HG02852 (cell line): Measurements from ENCODE around the gene CCR3.
"Not testable (repeated sequence)": the region's sequence is repeated elsewhere in the genome, so short reads cannot be mapped to it uniquely, and the experiment has no call there.

Experiments used
- ATAC-seq: cut with Tn5 transposase; IDR thresholded peaks from one replicate; pipeline ENCODE4 v1.9.1; 2021; ENCODE audit warnings: mild to moderate bottlenecking, moderate library complexity; ENCODE audit not compliant: unreplicated experiment

CCR3 gene

GRCh38 chr3:46242120-46242519 is at the start of gene CCR3:
Gene CCR3, plus strand, starts transcription at chr3:46242460. Its CDS starts 22,699 bp downstream, at chr3:46265159.
- ATAC-seq: peak; percentile 47

DNA sequence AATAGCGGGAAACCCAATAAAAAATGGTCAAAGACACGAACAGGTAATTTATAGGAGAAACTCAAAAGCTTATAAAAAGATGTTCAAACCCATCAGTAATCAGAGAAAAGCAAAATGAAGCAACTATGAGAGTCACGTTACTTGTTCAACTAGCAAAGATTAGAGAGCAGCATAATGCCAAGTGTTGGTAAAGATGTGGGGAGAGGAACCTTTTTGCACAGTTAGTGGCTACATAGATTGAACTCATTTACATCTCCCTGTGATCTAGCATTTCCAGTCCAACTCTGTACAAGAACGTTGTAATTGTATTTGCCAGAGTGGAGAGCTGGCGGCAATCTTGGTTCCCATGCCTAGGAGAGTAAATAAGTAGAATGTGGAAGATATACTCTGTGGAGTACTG is 49.3 kb upstream of the CCR3 start:
- no peak for ATAC-seq

DNA sequence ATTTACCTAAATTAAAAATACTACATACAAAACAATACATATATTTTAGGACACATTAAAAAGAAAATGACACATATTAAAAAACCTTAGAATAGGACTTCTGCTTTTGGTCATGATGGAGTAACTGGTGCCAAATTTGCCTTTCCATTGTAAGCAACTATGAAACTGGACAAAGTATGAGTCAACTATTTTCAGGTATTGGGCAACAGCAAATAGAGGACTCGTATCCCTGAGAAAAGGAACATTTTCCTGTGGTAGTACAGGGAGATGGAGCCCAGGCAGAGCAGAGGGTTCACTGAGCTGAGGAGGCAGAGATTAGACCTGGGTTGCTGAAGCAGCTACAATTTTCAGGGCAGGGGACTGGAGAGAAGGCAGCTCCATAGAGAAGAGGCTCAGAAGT is 48.8 kb upstream of the CCR3 start:
- no peak for ATAC-seq

GRCh38 chr3:46194868-46195553 is 47.2 kb upstream of the CCR3 start:
- no peak for ATAC-seq

DNA sequence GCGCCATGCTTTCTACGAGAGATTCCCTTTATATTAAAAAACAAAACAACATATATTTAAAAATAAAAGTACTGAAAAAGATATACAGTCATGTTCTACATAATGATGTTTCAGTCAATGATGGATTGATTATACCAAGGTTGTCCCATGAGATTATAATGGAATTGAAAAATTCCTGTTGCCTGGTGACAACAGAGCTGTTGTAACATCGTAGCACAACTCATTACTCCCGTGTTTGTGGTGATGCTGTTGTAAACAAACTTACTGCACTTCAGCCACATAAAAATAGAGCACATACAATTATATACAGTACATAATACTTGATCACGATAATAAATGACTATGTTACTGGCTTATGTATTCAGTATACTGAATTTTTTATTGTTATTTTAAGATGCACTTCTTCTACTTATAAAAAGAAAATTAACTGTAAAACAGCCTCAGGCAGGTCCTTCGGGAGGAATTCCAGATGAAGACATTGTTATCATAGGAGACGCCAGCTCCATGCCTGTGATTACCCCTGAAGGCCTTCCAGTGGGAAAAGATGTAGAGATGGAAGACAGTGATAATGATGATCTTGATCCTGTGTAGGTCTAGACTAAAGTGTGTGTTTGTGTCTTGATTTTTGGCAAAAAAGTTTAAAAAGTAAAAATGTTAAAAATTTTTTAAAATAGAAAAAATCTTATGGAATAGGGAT is 45.9 kb upstream of the CCR3 start:
- no peak for ATAC-seq

- ATAC-seq: no peak
These were observed 42.0 kb upstream of the CCR3 start for GRCh38 chr3:46200211-46200610.

- ATAC-seq: no peak
These were observed 41.5 kb upstream of the CCR3 start for GRCh38 chr3:46200790-46201189.

DNA sequence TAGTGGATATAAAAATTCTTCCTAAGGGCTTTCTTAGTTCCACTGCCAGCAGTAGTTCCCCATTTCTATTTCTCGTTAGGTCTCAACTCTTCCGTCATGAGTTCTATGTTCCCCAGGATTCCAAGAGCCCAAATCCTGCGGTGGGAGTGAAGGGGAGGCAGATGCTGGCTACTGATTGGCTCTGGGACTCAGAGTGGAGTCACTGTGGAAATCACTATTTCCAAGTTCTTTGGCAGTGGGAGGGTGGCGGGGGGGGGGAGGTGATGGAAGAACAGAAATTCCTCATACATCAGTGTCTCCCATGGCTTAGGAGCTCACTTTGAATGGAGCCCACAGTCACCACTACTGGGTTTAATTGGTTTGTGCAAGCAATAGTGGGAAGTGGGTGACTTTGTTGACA is 39.7 kb upstream of the CCR3 start:
- no peak for ATAC-seq

GRCh38 chr3:46203681-46204080 is 38.6 kb upstream of the CCR3 start:
- ATAC-seq: no peak

- ATAC-seq: no peak
These were observed 36.8 kb upstream of the CCR3 start for GRCh38 chr3:46205286-46205960.

- ATAC-seq: no peak
These were observed 35.8 kb upstream of the CCR3 start for GRCh38 chr3:46206282-46207015.

DNA sequence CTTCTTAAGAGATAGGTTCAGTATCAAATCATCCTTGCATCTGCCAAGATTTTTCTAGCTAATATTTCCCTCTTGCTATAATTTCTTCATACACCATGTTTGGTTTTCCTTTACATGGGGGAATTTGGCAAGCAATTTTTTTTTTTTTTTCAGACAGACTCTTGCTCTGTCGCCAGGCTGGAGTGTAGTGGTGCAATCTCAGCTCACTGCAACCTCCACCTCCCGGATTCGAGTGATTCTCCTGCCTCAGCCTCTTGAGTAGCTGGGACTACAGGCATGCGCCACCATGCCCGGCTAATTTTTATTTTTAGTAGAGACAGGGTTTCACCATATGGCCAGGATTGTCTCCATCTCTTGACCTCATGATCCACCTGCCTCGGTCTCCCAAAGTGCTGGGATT is 34.7 kb upstream of the CCR3 start:
- ATAC-seq: not testable (repeated sequence)

DNA sequence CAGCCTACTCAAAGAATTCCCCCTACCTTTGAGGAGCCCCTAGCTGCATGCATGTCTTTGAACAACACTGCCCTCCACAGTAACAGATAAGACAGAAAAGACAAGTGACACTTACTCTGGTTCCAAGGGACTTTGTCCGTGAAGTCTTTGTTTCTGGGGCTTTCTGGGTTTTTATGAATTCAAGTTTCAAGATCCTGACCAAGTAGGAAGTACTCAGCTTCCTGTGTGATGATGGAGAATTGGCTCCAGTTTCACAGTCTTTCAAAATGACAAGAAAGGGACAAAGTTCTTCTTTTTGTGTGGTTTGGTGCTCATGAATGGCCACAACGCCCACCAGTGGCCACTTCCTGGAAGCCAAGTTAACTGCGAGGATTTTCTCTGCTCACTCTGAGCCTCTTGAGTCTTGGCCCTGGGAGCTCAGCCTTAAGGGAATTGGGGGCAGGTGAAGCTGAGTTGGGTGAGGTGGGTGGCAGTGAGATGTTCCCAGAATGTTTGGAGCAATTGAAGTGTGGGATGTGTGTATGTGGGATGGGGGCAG is 34.0 kb upstream of the CCR3 start, which contains the start of gene CCR1:
Gene CCR1, minus strand, starts transcription at position 147 of the 538 bp plus-strand sequence. CDS start 4,000 bp downstream, outside the sequence.
- peak; percentile 64 for ATAC-seq

DNA sequence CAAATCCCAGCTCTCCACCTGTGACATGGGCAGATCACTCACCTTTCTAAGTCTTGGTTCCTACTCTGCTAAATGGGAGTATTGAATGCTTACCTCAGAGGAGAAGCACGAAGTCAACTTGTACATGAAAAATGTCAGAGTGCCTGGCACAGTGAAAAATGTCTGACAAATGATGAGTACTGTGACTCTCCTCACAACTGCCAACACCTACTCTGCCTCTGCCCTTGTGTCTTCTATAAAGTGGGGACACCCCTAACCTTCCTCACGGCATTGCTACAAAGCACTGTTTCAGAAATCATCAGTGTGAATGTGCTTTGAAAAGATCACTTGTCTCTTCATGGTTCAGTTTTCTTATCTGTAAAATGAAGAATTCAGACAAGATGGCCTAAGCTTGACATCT is 33.2 kb upstream of the CCR3 start:
- ATAC-seq: no peak

- no peak for ATAC-seq
These were observed 32.4 kb upstream of the CCR3 start for GRCh38 chr3:46209746-46210470.

GRCh38 chr3:46212101-46212500 is 30.2 kb upstream of the CCR3 start:
- no peak for ATAC-seq

DNA sequence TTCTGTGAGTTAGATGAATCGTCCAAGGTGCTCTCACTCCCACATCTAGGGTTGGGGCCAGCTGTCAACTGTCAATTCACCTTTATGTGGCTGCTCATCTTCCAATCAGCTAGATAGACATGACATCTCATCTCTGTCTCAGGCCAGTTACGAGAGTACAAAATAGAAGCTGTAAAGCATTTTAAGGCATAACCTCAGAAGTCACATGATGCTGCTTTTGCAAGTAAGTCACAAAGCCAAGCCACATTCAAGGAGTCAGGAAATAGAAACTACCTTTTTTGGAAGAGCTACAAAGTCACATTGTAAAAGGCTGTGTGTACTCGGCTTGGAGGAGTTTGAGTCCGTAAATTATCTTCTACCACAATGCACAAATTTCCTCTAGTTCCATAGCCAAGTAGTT is 29.1 kb upstream of the CCR3 start:
- no peak for ATAC-seq

GRCh38 chr3:46214751-46215352 is 27.4 kb upstream of the CCR3 start:
- no peak for ATAC-seq

DNA sequence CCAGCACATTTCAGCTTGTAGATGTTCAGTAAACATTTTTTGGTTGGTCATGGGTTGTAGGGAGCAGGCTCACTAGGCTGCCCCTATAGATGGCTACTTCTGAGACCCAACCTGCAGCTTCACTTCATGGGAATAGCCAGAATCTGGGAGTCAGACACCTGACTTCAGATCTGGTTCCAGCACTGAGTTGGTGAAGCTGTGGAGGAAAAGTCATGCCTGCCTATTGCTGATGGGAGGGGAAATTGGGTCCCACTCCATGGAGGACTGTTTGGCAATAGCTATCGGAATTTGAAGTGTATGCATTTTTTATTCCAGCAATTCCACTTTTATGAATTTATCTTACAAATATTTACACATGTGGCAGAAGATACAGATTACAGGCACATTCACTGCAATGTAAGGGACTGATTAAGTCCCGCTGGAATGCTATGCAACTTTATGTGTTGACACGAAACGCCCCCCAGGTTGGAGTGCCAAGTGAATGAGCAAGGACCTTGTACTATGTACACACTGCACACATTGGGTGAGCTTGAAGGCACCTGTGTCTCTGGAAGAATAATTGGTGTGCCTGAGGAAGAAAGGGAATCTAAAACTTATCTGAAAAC is 26.3 kb upstream of the CCR3 start:
- ATAC-seq: no peak
